NB4 (cell line): ENCODE results near the gene OPRL1.

Source experiments
- DNase-seq: peaks from one replicate; pipeline ENCODE4 v3.0.0; 2010; ENCODE audit warnings: low read depth
- H3K4me3 ChIP-seq: one replicate; pipeline ENCODE4 v1.5.1; 2011; ENCODE audit warnings: mild to moderate bottlenecking, low read depth, low read length, moderate library complexity
- MAX ChIP-seq: IDR thresholded peaks from 2 replicates; pipeline ENCODE4 v1.6.1; 2011; ENCODE audit warnings: low read depth, low read length
- MYC ChIP-seq: IDR thresholded peaks from 2 replicates; pipeline ENCODE4 v1.6.1; 2011; ENCODE audit warnings: low read depth, low read length
- POLR2A ChIP-seq: IDR thresholded peaks from 2 replicates; pipeline ENCODE4 v1.6.1; 2011; ENCODE audit warnings: mild to moderate bottlenecking; ENCODE audit not compliant: insufficient read length; ENCODE audit errors: extremely low read depth
- TF ChIP-seq, protein P1 (sequence below): IDR thresholded peaks from one replicate; pipeline ENCODE4 v1.5.1; 2012; ENCODE audit warnings: low read depth, low read length

The OPRL1 gene

DNA sequence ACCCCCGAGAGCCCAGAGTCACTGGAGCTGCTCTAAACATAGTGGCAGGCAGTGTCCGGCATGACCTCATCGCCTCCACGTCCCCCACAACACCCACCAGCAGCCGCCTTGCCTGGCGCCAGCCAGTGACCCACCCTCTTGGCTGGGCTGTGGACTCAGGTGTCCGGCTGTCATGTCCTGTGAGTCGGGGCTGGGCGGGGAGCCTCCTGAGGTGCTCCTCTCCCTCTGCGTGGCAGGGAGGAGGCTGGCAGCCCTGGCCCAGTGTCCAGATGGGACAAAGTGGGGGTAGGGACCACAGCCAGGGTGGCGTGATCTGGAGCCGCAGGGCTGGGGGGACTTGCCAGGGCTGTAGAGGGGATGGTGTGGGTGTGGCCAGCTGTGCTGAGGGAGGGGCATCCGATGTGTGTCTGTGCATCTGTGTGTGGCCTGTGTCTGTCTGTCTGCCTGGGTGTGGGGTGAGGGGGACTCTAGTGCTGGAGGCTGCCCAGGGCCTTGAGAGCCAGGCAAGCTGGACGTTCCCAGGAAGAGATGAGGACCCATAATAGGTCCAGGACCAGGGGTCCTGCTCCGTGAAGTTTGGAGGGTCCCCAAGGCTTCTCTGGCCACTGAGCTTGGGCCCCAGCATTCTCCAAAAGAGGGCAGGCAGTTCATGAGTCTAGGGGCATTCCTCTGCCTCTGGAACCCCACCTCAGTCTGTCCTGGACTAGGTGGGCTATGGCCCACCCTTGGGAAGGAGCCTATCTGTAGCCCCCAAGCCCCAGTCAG, 28.1 kb upstream of the OPRL1 start:
- H3K4me3 ChIP-seq = no peak overlapping the region
- no peak for DNase-seq
- TF ChIP-seq POLR2A = no peak
- no peak for TF ChIP-seq MAX
- TF ChIP-seq, protein P1, sequence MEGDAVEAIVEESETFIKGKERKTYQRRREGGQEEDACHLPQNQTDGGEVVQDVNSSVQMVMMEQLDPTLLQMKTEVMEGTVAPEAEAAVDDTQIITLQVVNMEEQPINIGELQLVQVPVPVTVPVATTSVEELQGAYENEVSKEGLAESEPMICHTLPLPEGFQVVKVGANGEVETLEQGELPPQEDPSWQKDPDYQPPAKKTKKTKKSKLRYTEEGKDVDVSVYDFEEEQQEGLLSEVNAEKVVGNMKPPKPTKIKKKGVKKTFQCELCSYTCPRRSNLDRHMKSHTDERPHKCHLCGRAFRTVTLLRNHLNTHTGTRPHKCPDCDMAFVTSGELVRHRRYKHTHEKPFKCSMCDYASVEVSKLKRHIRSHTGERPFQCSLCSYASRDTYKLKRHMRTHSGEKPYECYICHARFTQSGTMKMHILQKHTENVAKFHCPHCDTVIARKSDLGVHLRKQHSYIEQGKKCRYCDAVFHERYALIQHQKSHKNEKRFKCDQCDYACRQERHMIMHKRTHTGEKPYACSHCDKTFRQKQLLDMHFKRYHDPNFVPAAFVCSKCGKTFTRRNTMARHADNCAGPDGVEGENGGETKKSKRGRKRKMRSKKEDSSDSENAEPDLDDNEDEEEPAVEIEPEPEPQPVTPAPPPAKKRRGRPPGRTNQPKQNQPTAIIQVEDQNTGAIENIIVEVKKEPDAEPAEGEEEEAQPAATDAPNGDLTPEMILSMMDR = no peak
- TF ChIP-seq MYC = no peak

GRCh38 chr20:64052326-64052722, 27.6 kb upstream of the OPRL1 start:
- TF ChIP-seq MYC = no peak
- no peak for TF ChIP-seq MAX
- TF ChIP-seq, protein P1 = no peak
- TF ChIP-seq POLR2A = no peak
- DNase-seq = no peak
- H3K4me3 ChIP-seq = no peak overlapping the region

- H3K4me3 ChIP-seq = no peak overlapping the region
Observed at GRCh38 chr20:64052987-64053840, 26.7 kb upstream of the OPRL1 start.

GRCh38 chr20:64053841-64054661, 25.8 kb upstream of the OPRL1 start:
- TF ChIP-seq MYC = no peak
- TF ChIP-seq, protein P1 = no peak
- TF ChIP-seq MAX = no peak
- no peak for TF ChIP-seq POLR2A
- no peak for DNase-seq
- no peak overlapping the region for H3K4me3 ChIP-seq

More at GRCh38 chr20:64052987-64053840, 26.7 kb upstream of the OPRL1 start:
- TF ChIP-seq POLR2A (no peak), MAX (no peak), MYC (no peak)
- TF ChIP-seq, protein P1 = no peak
- no peak for DNase-seq

GRCh38 chr20:64055396-64055892, 24.4 kb upstream of the OPRL1 start:
- H3K4me3 ChIP-seq = no peak overlapping the region
- no peak for TF ChIP-seq MYC
- no peak for TF ChIP-seq MAX
- TF ChIP-seq, protein P1 = no peak
- no peak for TF ChIP-seq POLR2A
- no peak for DNase-seq
